Measurements from ENCODE around the gene NHSL2.

Gene NHSL2

DNA sequence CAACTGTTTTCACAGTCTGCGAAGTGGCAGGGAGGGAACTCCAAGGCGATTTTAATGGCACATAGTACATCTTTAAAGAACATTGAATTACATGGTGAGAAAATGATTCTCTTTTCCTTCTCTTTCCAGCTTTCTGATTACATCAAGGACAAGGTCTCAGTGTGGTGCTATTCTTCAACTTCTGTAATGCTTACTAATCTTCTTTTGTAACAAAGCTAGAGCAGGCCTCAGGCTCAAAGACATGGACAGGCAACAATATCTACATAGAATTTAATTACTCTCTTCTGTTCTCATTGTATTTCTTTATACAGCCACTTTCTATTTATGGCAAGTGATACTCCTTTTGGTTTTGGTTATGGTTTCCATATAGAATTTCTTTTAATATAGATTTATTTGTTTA lies 172.6 kb downstream of the NHSL2 start:
- H3K4me3 ChIP-seq (ENCODE audit: low read depth, low read length), result no peak overlapping the region
- DNase-seq (ENCODE audit: low read depth), result no peak
- TF ChIP-seq, protein P1, sequence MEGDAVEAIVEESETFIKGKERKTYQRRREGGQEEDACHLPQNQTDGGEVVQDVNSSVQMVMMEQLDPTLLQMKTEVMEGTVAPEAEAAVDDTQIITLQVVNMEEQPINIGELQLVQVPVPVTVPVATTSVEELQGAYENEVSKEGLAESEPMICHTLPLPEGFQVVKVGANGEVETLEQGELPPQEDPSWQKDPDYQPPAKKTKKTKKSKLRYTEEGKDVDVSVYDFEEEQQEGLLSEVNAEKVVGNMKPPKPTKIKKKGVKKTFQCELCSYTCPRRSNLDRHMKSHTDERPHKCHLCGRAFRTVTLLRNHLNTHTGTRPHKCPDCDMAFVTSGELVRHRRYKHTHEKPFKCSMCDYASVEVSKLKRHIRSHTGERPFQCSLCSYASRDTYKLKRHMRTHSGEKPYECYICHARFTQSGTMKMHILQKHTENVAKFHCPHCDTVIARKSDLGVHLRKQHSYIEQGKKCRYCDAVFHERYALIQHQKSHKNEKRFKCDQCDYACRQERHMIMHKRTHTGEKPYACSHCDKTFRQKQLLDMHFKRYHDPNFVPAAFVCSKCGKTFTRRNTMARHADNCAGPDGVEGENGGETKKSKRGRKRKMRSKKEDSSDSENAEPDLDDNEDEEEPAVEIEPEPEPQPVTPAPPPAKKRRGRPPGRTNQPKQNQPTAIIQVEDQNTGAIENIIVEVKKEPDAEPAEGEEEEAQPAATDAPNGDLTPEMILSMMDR (IDR thresholded peaks at IDR 0.05; ENCODE audit: control insufficient read depth, extremely low read depth, insufficient read depth), result no peak

DNA sequence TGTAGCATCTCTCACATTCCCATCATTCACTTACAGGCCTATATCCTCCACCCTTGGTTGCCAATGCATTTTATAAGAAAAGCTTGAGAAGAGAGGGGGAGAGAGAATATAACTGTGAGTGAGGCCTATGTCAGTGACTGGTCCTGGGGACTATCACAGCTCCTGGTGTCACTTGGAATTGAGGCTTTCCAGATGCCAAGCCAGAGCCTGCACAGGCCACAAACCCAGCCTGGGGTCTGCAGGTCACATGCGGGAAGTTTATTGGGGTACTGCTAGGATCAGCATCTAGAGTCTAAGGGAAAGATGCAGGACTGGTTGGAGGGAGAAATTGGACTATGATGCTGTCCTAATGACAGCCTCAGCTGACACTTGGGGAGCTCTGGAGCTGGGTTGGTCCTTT lies 173.5 kb downstream of the NHSL2 start:
- TF ChIP-seq, protein P1 (IDR thresholded peaks at IDR 0.05; ENCODE audit: control insufficient read depth, extremely low read depth, insufficient read depth), result no peak
- DNase-seq (ENCODE audit: low read depth), result no peak
- no peak overlapping the region for H3K4me3 ChIP-seq (ENCODE audit: low read depth, low read length)

DNA sequence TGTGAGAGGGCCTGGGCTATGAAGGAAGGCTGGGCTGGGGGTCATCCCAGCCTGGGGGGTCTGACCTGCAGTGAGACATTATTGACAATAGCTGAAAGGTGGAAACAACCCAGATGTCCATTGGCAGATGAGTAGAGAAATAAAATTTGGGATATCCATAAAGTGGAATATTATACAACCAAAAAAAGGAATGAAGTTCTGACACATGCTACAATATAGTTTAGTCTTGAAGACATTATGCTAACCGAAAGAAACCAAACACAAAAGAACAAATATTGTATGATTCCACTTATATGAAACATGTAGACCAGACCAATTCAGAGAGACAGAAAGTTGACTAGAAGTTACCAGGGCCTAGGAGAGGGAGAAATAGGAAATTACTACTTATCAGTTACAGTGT lies 176.3 kb downstream of the NHSL2 start:
- DNase-seq (ENCODE audit: low read depth), result no peak
- TF ChIP-seq, protein P1 (IDR thresholded peaks at IDR 0.05; ENCODE audit: control insufficient read depth, extremely low read depth, insufficient read depth), result no peak
- no peak overlapping the region for H3K4me3 ChIP-seq (ENCODE audit: low read depth, low read length)

DNA sequence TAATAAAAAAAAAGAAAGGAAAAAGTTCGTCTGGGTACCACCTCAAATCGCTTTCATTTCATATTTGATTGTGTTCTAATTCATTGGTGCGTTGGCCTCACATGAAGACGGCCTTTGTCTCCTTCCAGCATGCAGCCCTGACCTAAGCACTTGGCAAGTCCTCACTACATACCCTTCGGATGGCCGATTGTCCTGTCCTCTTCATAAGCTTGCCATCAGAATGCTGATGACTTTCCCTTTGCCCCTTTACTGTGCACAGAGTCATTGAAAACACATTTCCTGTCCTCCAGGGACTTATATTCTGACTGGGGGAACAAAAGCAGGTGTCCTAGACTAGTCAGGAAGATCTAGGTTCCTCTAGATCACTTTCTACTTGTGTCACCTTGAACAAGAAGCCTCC lies 178.1 kb downstream of the NHSL2 start:
- DNase-seq (ENCODE audit: low read depth), result no peak
- TF ChIP-seq, protein P1 (IDR thresholded peaks at IDR 0.05; ENCODE audit: control insufficient read depth, extremely low read depth, insufficient read depth), result no peak
- H3K4me3 ChIP-seq (ENCODE audit: low read depth, low read length), result no peak overlapping the region

DNA sequence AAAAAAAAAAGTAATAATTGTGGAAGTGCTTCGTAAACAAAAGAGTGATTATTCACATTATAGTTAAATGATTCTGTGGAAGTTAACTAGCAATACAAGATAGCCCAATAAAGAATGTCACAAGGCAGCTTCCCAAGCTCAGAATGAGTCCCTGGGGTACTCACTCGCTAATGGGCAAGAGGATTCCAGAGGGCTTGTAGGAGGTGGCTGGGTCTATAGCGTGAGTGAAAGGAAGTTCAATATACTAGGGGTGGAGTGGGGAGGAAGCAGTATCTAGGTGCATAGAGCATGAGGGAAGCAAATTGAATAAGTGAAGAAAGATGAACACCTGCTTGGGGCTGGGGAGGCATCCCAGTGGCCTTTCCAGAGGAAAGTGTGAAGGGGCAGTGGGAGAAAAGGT lies 178.6 kb downstream of the NHSL2 start:
- TF ChIP-seq, protein P1 (IDR thresholded peaks at IDR 0.05; ENCODE audit: control insufficient read depth, extremely low read depth, insufficient read depth), result no peak
- H3K4me3 ChIP-seq (ENCODE audit: low read depth, low read length), result no peak overlapping the region
- no peak for DNase-seq (ENCODE audit: low read depth)

DNA sequence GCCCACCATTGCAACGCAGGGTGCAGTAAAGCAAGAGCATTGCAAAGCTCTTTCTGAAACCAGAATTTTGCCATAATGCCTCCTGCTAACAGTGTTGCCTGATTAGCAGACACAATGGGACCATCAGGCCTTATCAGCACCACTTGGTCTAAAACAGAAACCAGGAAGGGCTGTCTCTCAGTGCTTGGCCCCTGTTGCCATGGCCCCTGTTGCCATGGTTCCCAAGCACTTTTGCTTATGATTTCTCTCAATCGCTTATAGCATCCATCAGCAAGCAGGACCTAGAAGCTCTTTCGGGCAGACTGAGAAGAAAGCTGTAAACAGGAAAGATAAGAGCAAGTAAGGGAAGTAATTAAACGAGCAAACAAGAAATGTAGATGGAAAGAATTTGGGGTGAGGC lies 184.2 kb downstream of the NHSL2 start:
- TF ChIP-seq, protein P1 (IDR thresholded peaks at IDR 0.05; ENCODE audit: control insufficient read depth, extremely low read depth, insufficient read depth), result no peak
- no peak overlapping the region for H3K4me3 ChIP-seq (ENCODE audit: low read depth, low read length)
- DNase-seq (ENCODE audit: low read depth), result no peak

DNA sequence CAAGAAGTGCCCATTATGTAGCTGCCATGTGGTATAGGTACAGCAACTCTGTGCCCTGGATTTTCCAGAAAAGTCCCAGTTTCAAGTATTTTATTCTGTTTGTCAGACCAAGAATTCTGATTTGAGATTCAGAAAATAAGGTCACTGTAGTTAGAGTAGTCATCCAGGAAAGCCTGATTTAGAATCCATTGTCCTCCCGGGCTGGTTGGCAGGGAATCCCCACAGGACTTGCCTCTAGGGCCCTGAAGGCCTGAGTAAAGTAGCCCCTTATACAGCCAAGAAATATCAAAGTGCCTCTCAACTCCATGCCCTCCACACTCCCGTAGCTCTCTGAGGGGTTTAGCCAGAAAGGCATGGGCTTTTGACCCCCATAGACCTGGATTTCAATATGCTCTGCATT lies 184.7 kb downstream of the NHSL2 start:
- no peak for DNase-seq (ENCODE audit: low read depth)
- TF ChIP-seq, protein P1 (IDR thresholded peaks at IDR 0.05; ENCODE audit: control insufficient read depth, extremely low read depth, insufficient read depth), result no peak
- H3K4me3 ChIP-seq (ENCODE audit: low read depth, low read length), result no peak overlapping the region

All from LNCaP clone FGC (cell line).